GM21526 (cell line): ENCODE measurements around the gene PLA2G2F.

Experiments
- ATAC-seq: cut with Tn5 transposase; IDR thresholded peaks from one replicate; pipeline ENCODE4 v1.9.1; 2021; ENCODE audit warnings: moderate library complexity; ENCODE audit not compliant: unreplicated experiment, low FRiP score

Gene PLA2G2F

GRCh38 chr1:20187103-20187812 is 48.1 kb downstream of the PLA2G2F start:
- ATAC-seq: no peak

- no peak for ATAC-seq
These were observed 48.8 kb downstream of the PLA2G2F start for GRCh38 chr1:20187813-20188454.

- no peak for ATAC-seq
These were observed 49.3 kb downstream of the PLA2G2F start for GRCh38 chr1:20188455-20188817.

GRCh38 chr1:20189664-20190063 is 50.5 kb downstream of the PLA2G2F start:
- ATAC-seq: no peak

- ATAC-seq: no peak
These were observed 51.4 kb downstream of the PLA2G2F start for GRCh38 chr1:20190256-20191160.

- no peak for ATAC-seq
These were observed 52.2 kb downstream of the PLA2G2F start for GRCh38 chr1:20191266-20191825.

- no peak for ATAC-seq
These were observed 53.2 kb downstream of the PLA2G2F start for GRCh38 chr1:20192364-20192763.

GRCh38 chr1:20192871-20193411 is 53.8 kb downstream of the PLA2G2F start:
- no peak for ATAC-seq

- ATAC-seq: no peak
These were observed 55.1 kb downstream of the PLA2G2F start for GRCh38 chr1:20194224-20194623.

GRCh38 chr1:20194757-20195461 is 55.8 kb downstream of the PLA2G2F start:
- no peak for ATAC-seq

- no peak for ATAC-seq
These were observed 56.3 kb downstream of the PLA2G2F start for GRCh38 chr1:20195462-20195780.

- ATAC-seq: no peak
These were observed 58.2 kb downstream of the PLA2G2F start for GRCh38 chr1:20197329-20197791.

GRCh38 chr1:20198296-20198695 is 59.2 kb downstream of the PLA2G2F start:
- ATAC-seq: no peak

- no peak for ATAC-seq
These were observed 59.8 kb downstream of the PLA2G2F start for GRCh38 chr1:20198918-20199317.

GRCh38 chr1:20199403-20199802 is 60.3 kb downstream of the PLA2G2F start:
- ATAC-seq: no peak

- ATAC-seq: no peak
These were observed 60.7 kb downstream of the PLA2G2F start for GRCh38 chr1:20199840-20200239.
